SIG-M5 treated with dmso at 0.1 percent for 504 hours (cell line): ENCODE measurements around the gene DLK2.
"Not testable (repeated sequence)": the region's sequence is repeated elsewhere in the genome, so short reads cannot be mapped to it uniquely, and the experiment has no call there.

Experiments
- DNase-seq: peaks from one replicate; lab custom pipeline; 2025; ENCODE audit not compliant: unreplicated experiment; lab: John Stamatoyannopoulos, UW

Gene DLK2

GRCh38 chr6:43455531-43456428 lies at the start of gene DLK2:
Gene DLK2, minus strand, starts transcription at chr6:43455548. Its CDS starts 723 bp downstream, at chr6:43454825.
- peak; percentile 24 for DNase-seq

- DNase-seq: no peak
Measured at GRCh38 chr6:43503443-43503842, 48.1 kb upstream of the DLK2 start.

- no peak for DNase-seq
Measured at GRCh38 chr6:43502666-43503065, 47.3 kb upstream of the DLK2 start.

- DNase-seq: no peak
Measured at GRCh38 chr6:43500921-43501320, 45.6 kb upstream of the DLK2 start.

GRCh38 chr6:43499028-43499815 lies 43.9 kb upstream of the DLK2 start:
- no peak for DNase-seq

- DNase-seq: not testable (repeated sequence)
Measured at GRCh38 chr6:43498291-43498690, 42.9 kb upstream of the DLK2 start.

GRCh38 chr6:43497689-43498088 lies 42.3 kb upstream of the DLK2 start:
- DNase-seq: no peak

- DNase-seq: no peak
Measured at GRCh38 chr6:43497129-43497396, 41.7 kb upstream of the DLK2 start.

GRCh38 chr6:43496370-43497128 lies 41.2 kb upstream of the DLK2 start:
- DNase-seq: no peak

GRCh38 chr6:43495409-43495941 lies 40.1 kb upstream of the DLK2 start:
- DNase-seq: peak; percentile 21

- DNase-seq: no peak
Measured at GRCh38 chr6:43494766-43495165, 39.4 kb upstream of the DLK2 start.

GRCh38 chr6:43494321-43494720 lies 39.0 kb upstream of the DLK2 start:
- DNase-seq: no peak

GRCh38 chr6:43493833-43494232 lies 38.5 kb upstream of the DLK2 start:
- DNase-seq: no peak

GRCh38 chr6:43493230-43493629 lies 37.9 kb upstream of the DLK2 start:
- DNase-seq: no peak

- DNase-seq: no peak
Measured at GRCh38 chr6:43492673-43493072, 37.3 kb upstream of the DLK2 start.

- no peak for DNase-seq
Measured at GRCh38 chr6:43491750-43492661, 36.7 kb upstream of the DLK2 start.

GRCh38 chr6:43490523-43490939 lies 35.2 kb upstream of the DLK2 start:
- no peak for DNase-seq

GRCh38 chr6:43489277-43490072 lies 34.1 kb upstream of the DLK2 start:
- DNase-seq: no peak

- DNase-seq: no peak
Measured at GRCh38 chr6:43488667-43489276, 33.4 kb upstream of the DLK2 start.
